Gastrocnemius medialis (tissue), 4 donors: ENCODE results near the gene FBLN7. TPM values are rescaled to one million over a fixed set of nuclear protein-coding genes. Genes with fewer than 3 reads are reported as not detected.
A peak's percentile ranks its signal among the peaks of the same experiment; 100 is the strongest.

Experiments used
- ATAC-seq, 2 donors: fragments of 150-250 bp; one replicate each; pipeline ENCODE4 v1.9.1; 2016
- DNase-seq, 2 donors: peaks; one replicate each; pipeline ENCODE4 v3.0.0-alpha.2; 2019
- H3K27ac ChIP-seq, 4 donors: fragments of 200-600 bp; sonication (generic); 1 replicate in 1 of 4; 2 replicates in 3 of 4; pipeline ENCODE4 v1.5.1; 2016 to 2018; ENCODE audit warnings: mild to moderate bottlenecking in 2 of 4, moderate library complexity in 1 of 4
- H3K27me3 ChIP-seq, 3 donors: fragments of 200-600 bp; sonication (generic) in 2 of 3; 1 replicate in 1 of 3; 2 replicates in 2 of 3; pipeline versions ENCODE4 v1.5.1 to v1.6.0; 2016 to 2019; ENCODE audit warnings: mild to moderate bottlenecking in 1 of 3, moderate library complexity in 1 of 3
- H3K36me3 ChIP-seq, 2 donors: fragments of 200-600 bp; sonication (generic) in 1 of 2; one replicate each; pipeline ENCODE4 v1.5.1; 2017 to 2018
- H3K4me1 ChIP-seq, 2 donors: fragments of 200-600 bp; sonication (generic) in 1 of 2; one replicate each; pipeline ENCODE4 v1.5.1; 2016 to 2017; ENCODE audit warnings: mild to moderate bottlenecking in 2 of 2
- H3K4me3 ChIP-seq, 4 donors: fragments of 200-600 bp; sonication (generic) in 3 of 4; 1 replicate in 1 of 4; 2 replicates in 3 of 4; pipeline ENCODE4 v1.5.1; 2016 to 2019; ENCODE audit warnings: mild to moderate bottlenecking in 2 of 4
- H3K9me3 ChIP-seq, 3 donors: fragments of 200-600 bp; sonication (generic) in 2 of 3; 1 replicate in 1 of 3; 2 replicates in 2 of 3; pipeline ENCODE4 v1.5.1; 2016 to 2019
- POLR2A ChIP-seq, 2 donors: fragments of 450-650 bp; IDR thresholded peaks; one replicate each; pipeline ENCODE4 v1.6.1; 2017; ENCODE audit warnings: antibody characterized with exemption in 2 of 2, mild to moderate bottlenecking in 2 of 2, moderate library complexity in 2 of 2
- in situ Hi-C, 4 donors: fragments of 200-750 bp; cut with MboI; loops; one replicate each; pipeline versions ENCODE4 v1.15.0 to v1.8.0; 2017; ENCODE audit warnings: low sequenced_read_pairs in 4 of 4
- intact Hi-C: fragments of 100-400 bp; cut with DNase I; formaldehyde crosslinking; loops from one replicate; pipeline ENCODE4 v1.15.1; 2023; ENCODE audit warnings: low total_unique reads
- total RNA-seq, 4 donors: library from RNA; depleted of rRNA; stranded (reverse); fragments of >200 nt; gene quantifications; one replicate each; pipeline versions ENCODE4 v1.1.0 to v1.2.3, GENCODE V29; 2016
- TF ChIP-seq, protein P1 (sequence below), 5 experiments: fragments of 450-650 bp in 3 of 5; fragments of 200-600 bp in 2 of 5; sonication (generic) in 2 of 5; IDR thresholded peaks in 4 of 5; conservative IDR thresholded peaks in 1 of 5; 1 replicate in 4 of 5; 2 replicates in 1 of 5; pipeline ENCODE4 v1.5.1; 2016 to 2019; ENCODE audit warnings: antibody characterized with exemption in 5 of 5, mild to moderate bottlenecking in 3 of 5, moderate library complexity in 3 of 5

Gene FBLN7
- total RNA-seq, 4 donors from 2014 or later: 0.41 to 3.3 (median 0.54) TPM

GRCh38 chr2:112143150-112143549 lies 5.0 kb downstream of the FBLN7 start:
- ATAC-seq: no peak
- TF ChIP-seq, protein P1, sequence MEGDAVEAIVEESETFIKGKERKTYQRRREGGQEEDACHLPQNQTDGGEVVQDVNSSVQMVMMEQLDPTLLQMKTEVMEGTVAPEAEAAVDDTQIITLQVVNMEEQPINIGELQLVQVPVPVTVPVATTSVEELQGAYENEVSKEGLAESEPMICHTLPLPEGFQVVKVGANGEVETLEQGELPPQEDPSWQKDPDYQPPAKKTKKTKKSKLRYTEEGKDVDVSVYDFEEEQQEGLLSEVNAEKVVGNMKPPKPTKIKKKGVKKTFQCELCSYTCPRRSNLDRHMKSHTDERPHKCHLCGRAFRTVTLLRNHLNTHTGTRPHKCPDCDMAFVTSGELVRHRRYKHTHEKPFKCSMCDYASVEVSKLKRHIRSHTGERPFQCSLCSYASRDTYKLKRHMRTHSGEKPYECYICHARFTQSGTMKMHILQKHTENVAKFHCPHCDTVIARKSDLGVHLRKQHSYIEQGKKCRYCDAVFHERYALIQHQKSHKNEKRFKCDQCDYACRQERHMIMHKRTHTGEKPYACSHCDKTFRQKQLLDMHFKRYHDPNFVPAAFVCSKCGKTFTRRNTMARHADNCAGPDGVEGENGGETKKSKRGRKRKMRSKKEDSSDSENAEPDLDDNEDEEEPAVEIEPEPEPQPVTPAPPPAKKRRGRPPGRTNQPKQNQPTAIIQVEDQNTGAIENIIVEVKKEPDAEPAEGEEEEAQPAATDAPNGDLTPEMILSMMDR (IDR thresholded peaks at IDR 0.05 in 4 of 5, conservative IDR thresholded peaks at IDR 0.05 in 1 of 5): no peak
- TF ChIP-seq POLR2A (IDR thresholded peaks at IDR 0.05): no peak
- intact Hi-C loops: no loop called here
- DNase-seq: no peak
- Histone ChIP-seq H3K27ac (no peak overlapping the region), H3K9me3 (no peaks in the 10 kb centered on the region), H3K4me1 (no peaks in the 10 kb centered on the region), H3K4me3 (no peak overlapping the region), H3K36me3 (no peaks in the 10 kb centered on the region), H3K27me3 (peaks cover 0 to under 1% (median 0%) of the 10 kb centered on the region in 3 donors)
- in situ Hi-C loops: no loop called here

- no peaks in the 10 kb centered on the region for H3K4me1 ChIP-seq
- H3K27me3 ChIP-seq: no peaks in the 10 kb centered on the region
- DNase-seq: no peak
- no peak for ATAC-seq
- no peaks in the 10 kb centered on the region for H3K9me3 ChIP-seq
- H3K36me3 ChIP-seq: no peaks in the 10 kb centered on the region
- TF ChIP-seq, protein P1 (IDR thresholded peaks at IDR 0.05 in 4 of 5, conservative IDR thresholded peaks at IDR 0.05 in 1 of 5): no peak
- no peak for TF ChIP-seq POLR2A (IDR thresholded peaks at IDR 0.05)
- no peak overlapping the region for H3K27ac ChIP-seq
- no peak overlapping the region for H3K4me3 ChIP-seq
- intact Hi-C loops: no loop called here
- in situ Hi-C loops: no loop called here
Observed at GRCh38 chr2:112144966-112145365, 6.8 kb downstream of the FBLN7 start.

DNA sequence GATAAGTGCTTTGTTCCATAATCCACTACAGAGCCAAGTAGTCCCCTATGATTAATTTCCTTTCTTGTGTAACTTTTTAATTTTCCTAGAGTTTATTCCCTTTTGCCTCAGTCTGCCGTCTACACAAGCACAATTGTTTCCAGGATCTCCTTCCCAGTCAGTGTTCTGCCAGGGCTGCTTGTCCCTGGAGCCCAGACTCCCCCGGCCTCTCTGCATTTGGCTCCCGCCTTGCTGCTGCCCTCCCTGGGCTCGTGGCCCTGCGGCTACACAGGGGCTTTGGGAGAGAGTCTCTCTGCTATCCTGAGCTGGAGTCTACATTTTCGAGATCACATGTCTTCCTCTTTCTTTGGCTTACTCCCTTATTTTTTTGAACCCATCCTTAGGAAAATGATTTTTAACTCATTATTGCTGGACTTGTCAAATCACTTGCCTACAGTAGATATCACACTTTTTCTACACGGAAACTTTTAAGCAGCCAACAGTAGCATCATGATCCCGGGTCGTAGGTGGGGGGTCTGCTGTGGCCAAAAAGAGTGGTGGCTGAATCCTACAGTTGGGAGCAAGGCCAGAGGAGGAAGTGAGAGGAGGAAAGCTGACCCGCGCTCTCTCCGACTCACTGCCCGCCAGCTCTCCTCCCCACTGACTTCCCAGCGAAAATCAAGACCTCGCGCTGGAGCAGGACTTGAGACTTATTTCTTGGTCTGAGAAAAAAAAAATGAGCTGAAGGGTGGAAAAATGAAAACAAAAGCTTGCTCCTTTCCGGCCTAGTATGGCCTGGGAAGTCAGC lies 9.4 kb downstream of the FBLN7 start:
- TF ChIP-seq POLR2A (IDR thresholded peaks at IDR 0.05): no peak
- TF ChIP-seq, protein P1 (IDR thresholded peaks at IDR 0.05 in 4 of 5, conservative IDR thresholded peaks at IDR 0.05 in 1 of 5): no peak
- in situ Hi-C loops: no loop called here
- intact Hi-C loops: no loop called here
- DNase-seq (no peak), ATAC-seq (no peak)
- no peaks in the 10 kb centered on the region for H3K36me3 ChIP-seq
- peak overlapping the region in 1 of 4 donors; percentile 6 for H3K4me3 ChIP-seq
- no peaks in the 10 kb centered on the region for H3K27me3 ChIP-seq
- H3K4me1 ChIP-seq: no peaks in the 10 kb centered on the region
- H3K27ac ChIP-seq: peak overlapping the region in 3 of 4 donors; percentile 9 to 59 (median 33)
- H3K9me3 ChIP-seq: no peaks in the 10 kb centered on the region

DNA sequence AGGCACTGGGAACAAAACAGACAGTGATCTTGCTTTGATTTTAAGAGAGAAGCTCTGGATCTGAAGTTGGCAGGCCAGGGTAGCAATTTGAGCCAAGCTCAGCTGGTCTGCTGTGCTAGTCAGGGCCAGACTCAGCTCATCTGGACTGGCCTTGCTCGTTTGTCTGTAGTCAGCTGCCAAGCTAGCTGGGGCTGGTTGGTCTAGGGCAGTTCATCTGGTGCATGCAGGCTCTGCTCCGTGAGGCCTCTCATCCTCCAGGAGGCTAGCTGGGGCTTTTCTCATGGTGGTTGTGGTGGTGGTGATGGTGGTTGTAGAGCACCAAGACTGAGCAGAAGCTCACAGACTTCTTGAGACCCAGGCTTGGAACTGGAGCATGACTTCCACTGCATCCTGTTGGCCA lies 10.3 kb downstream of the FBLN7 start:
- H3K4me3 ChIP-seq: no peak overlapping the region
- no peak for TF ChIP-seq POLR2A (IDR thresholded peaks at IDR 0.05)
- TF ChIP-seq, protein P1 (IDR thresholded peaks at IDR 0.05 in 4 of 5, conservative IDR thresholded peaks at IDR 0.05 in 1 of 5): no peak
- H3K9me3 ChIP-seq: no peaks in the 10 kb centered on the region
- ATAC-seq: no peak
- DNase-seq: no peak
- in situ Hi-C loops (no loop called here), intact Hi-C loops (no loop called here)
- H3K4me1 ChIP-seq: no peaks in the 10 kb centered on the region
- no peaks in the 10 kb centered on the region for H3K27me3 ChIP-seq
- no peaks in the 10 kb centered on the region for H3K36me3 ChIP-seq
- peak overlapping the region in 1 of 4 donors; percentile 59 for H3K27ac ChIP-seq
